GM20000 (cell line): ENCODE measurements around the gene SVBP.

Experiments used
- DNase-seq: peaks from one replicate; pipeline ENCODE4 v3.0.0; 2012; ENCODE audit warnings: low spot score
- TF ChIP-seq, protein P1 (sequence below): IDR thresholded peaks from 2 replicates; pipeline ENCODE4 v1.5.1; 2012; ENCODE audit warnings: mild to moderate bottlenecking, control low read depth; ENCODE audit errors: extremely low read depth, missing control alignments

SVBP gene

DNA sequence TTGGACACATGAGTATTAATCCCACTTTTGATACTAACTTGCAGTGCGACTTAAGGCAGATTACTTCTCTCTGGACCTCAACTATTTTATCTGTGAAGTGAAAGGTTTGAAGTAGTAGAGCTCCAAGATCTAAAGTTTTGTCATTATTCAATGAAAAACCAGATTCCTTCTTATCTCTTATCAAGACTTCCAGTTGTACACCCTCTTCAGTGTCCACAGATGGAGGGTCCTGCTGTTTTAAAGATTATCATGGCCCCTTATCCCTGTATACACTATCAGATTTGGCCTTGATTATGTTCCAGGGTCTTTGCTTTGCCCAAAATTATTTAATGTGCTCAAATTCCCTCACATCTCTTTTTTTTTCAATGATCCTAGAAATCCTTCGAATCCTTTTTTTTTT, 49.0 kb downstream of the SVBP start:
- no peak for DNase-seq
- TF ChIP-seq, protein P1, sequence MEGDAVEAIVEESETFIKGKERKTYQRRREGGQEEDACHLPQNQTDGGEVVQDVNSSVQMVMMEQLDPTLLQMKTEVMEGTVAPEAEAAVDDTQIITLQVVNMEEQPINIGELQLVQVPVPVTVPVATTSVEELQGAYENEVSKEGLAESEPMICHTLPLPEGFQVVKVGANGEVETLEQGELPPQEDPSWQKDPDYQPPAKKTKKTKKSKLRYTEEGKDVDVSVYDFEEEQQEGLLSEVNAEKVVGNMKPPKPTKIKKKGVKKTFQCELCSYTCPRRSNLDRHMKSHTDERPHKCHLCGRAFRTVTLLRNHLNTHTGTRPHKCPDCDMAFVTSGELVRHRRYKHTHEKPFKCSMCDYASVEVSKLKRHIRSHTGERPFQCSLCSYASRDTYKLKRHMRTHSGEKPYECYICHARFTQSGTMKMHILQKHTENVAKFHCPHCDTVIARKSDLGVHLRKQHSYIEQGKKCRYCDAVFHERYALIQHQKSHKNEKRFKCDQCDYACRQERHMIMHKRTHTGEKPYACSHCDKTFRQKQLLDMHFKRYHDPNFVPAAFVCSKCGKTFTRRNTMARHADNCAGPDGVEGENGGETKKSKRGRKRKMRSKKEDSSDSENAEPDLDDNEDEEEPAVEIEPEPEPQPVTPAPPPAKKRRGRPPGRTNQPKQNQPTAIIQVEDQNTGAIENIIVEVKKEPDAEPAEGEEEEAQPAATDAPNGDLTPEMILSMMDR = no peak

DNA sequence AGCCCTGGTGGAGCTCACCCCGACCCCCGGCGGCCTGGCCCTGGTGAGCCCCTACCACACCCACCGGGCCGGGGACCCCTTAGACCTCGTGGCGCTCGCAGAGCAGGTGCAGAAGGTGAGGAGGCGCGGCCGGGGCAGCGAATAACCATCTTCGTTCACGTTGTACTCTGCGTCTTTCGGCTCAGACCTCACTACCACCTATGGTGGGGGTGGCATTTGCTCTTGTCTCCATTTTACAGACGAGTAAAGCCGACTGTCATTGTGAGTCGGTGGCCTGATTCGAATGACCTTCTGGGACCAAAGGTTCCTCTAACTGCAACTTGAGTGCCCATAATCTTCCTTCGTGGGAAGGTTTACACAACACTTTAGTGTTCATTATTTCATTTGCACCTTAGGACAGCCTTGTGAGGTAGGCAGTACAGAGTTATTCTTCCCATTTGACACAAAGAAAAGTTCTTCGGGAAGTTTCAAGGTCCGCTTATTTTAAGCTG, 49.6 kb downstream of the SVBP start:
- TF ChIP-seq, protein P1 = no peak
- DNase-seq = no peak

- TF ChIP-seq, protein P1 = no peak
- peak; percentile 98 for DNase-seq
Observed at GRCh38 chr1:42766741-42767509, 50.3 kb downstream of the SVBP start, which contains the start of the genes C1orf50 and P3H1. C1orf50 (plus strand) TSS chr1:42767249; CDS start chr1:42767312, 63 bp downstream. P3H1 (minus strand) TSS chr1:42767028; CDS start chr1:42766971, 57 bp downstream.

- TF ChIP-seq, protein P1 = no peak
- DNase-seq = peak; percentile 55
Observed at GRCh38 chr1:42765832-42766740, 51.1 kb downstream of the SVBP start.

DNA sequence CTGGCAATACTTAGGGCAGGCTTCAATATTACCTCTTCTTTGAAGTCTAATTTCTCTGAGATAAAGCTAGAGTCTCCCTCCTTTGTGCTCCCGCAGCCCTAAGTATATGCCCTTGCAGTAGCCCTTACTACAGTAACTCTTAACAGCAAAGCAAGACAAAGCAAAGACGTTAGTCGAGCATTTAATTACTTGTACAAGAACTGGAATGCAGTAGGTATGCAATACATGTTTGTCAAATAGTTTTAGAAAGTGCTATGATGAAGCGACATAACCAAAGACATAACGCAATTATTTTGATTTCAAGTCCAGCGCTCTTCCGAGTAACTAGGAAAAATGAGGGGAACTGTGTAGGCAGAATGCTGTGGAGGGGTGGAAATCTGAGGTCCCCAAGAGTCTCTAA, 51.9 kb downstream of the SVBP start:
- DNase-seq = no peak
- TF ChIP-seq, protein P1 = no peak

DNA sequence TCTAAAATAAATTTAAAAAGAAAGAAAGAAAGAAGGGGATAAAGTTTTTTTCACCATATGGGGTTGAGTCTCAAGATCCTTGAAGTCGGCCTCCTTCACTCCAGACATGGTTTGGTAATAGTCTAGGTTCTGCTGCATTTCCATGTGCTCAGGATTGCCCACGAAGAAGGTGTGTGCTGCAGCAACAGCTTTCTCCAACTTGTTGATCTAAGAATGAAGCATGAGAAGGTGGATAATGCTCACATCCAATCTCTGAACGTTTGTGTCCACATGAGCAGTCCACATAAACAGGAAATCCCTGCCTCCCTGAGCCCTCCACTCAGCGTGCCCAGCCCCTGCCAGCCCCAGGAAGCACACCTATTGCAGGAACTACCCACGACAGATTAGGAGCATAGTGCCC, 54.9 kb downstream of the SVBP start:
- DNase-seq = no peak
- TF ChIP-seq, protein P1 = no peak
